ENCODE results near the gene OR10A5. TPM values are rescaled to one million over a fixed set of nuclear protein-coding genes. Genes with fewer than 3 reads are reported as not detected.
"Not testable (repeated sequence)": the region's sequence is repeated elsewhere in the genome, so short reads cannot be mapped to it uniquely, and the experiment has no call there.

Gene OR10A5
- polyA plus RNA-seq, 3 donors: not detected

DNA sequence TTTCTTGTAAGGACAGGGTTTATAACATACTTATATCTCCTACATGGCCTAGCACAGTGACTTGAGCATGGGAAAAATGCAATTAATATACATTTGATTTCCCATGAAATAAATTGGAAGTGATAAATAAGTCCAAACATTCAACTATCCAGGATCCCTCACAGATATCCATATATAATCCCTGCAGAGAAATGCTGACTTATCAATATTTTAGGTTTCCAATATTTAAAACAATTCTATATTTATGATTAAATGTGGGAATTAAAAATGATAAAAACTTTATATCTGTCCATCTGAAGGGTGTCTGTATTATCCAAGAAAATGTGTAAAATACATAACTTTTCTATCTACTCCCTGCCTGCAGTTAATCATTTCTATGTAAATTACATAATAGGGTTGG is 37.3 kb downstream of the OR10A5 start:
- Histone ChIP-seq H2AFZ (ENCODE audit: insufficient read depth, low read depth, low read length, poor library complexity, severe bottlenecking) (no peak overlapping the region), H3K9me3 (replicated peaks in 1 of 2; ENCODE audit: control insufficient read depth in 1 of 2, insufficient read depth in 1 of 2, low read length in 2 of 2) (no peaks in the 10 kb centered on the region), H3K27me3 (ENCODE audit: control insufficient read depth in 2 of 2, insufficient read depth in 2 of 2, low read length in 2 of 2) (no peaks in the 10 kb centered on the region), H3K27ac (ENCODE audit: low read depth in 1 of 2, low read length in 2 of 2) (no peak overlapping the region), H4K20me1 (ENCODE audit: insufficient read depth, low read length) (no peaks in the 10 kb centered on the region), H3K79me2 (ENCODE audit: insufficient read depth, low read length) (no peaks in the 10 kb centered on the region), H3K4me3 (replicated peaks in 1 of 3; ENCODE audit: low read depth in 2 of 3, low read length in 3 of 3) (no peak overlapping the region), H3K9ac (ENCODE audit: insufficient read depth, low read length, poor library complexity, severe bottlenecking) (no peak overlapping the region), H3K4me1 (ENCODE audit: control insufficient read depth in 1 of 2, insufficient read depth in 2 of 2, low read length in 2 of 2) (no peaks in the 10 kb centered on the region), H3K36me3 (replicated peaks in 1 of 2; ENCODE audit: control insufficient read depth in 1 of 2, insufficient read depth in 2 of 2, low read length in 2 of 2) (no peaks in the 10 kb centered on the region), H3K4me2 (replicated peaks; ENCODE audit: extremely low read depth, low read length, poor library complexity, severe bottlenecking) (no peak overlapping the region)
- H3K36me3 Mint-ChIP-seq: no peaks in the 10 kb centered on the region
- TF ChIP-seq, protein P1, sequence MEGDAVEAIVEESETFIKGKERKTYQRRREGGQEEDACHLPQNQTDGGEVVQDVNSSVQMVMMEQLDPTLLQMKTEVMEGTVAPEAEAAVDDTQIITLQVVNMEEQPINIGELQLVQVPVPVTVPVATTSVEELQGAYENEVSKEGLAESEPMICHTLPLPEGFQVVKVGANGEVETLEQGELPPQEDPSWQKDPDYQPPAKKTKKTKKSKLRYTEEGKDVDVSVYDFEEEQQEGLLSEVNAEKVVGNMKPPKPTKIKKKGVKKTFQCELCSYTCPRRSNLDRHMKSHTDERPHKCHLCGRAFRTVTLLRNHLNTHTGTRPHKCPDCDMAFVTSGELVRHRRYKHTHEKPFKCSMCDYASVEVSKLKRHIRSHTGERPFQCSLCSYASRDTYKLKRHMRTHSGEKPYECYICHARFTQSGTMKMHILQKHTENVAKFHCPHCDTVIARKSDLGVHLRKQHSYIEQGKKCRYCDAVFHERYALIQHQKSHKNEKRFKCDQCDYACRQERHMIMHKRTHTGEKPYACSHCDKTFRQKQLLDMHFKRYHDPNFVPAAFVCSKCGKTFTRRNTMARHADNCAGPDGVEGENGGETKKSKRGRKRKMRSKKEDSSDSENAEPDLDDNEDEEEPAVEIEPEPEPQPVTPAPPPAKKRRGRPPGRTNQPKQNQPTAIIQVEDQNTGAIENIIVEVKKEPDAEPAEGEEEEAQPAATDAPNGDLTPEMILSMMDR (IDR thresholded peaks at IDR 0.05): no peak
- H3K4me3 Mint-ChIP-seq: no peak overlapping the region
- H3K27ac Mint-ChIP-seq: no peak overlapping the region
- peaks cover 0 to 4% (median 2%) of the 10 kb centered on the region in 7 donors for H3K9me3 Mint-ChIP-seq
- no peak for DNase-seq
- intact Hi-C loops (cut with micrococcal nuclease): no loop called here
- H3K27me3 Mint-ChIP-seq (ENCODE audit: low read depth in 3 of 3): peaks cover 2 to 12% (median 3%) of the 10 kb centered on the region in 3 donors
- H3K4me1 Mint-ChIP-seq: no peaks in the 10 kb centered on the region

DNA sequence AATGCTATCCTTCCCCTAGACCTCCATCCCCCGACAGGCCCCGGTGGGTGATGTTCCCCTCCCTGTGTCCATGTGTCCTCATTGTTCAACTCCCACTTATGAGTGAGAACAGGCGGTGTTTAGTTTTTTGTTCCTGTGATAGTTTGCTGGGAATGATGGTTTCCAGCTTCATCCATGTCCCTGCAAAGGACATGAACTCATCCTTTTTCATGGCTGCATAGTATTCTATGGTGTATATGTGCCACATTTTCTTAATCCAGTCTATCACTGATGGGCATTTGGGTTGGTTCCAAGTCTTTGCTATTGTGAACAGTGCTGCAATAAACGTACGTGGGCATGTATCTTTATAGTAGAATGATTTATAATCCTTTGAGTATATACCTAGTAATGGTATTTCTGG is 42.2 kb downstream of the OR10A5 start:
- H3K36me3 ChIP-seq (replicated peaks in 1 of 2; ENCODE audit: control insufficient read depth in 1 of 2, insufficient read depth in 2 of 2, low read length in 2 of 2); H3K9me3 Mint-ChIP-seq; DNase-seq; H3K4me2 ChIP-seq (replicated peaks; ENCODE audit: extremely low read depth, low read length, poor library complexity, severe bottlenecking); H3K4me3 Mint-ChIP-seq; H3K4me3 ChIP-seq (replicated peaks in 1 of 3; ENCODE audit: low read depth in 2 of 3, low read length in 3 of 3); H3K36me3 Mint-ChIP-seq; H2AFZ ChIP-seq (ENCODE audit: insufficient read depth, low read depth, low read length, poor library complexity, severe bottlenecking); H3K4me1 Mint-ChIP-seq; H3K27me3 ChIP-seq (ENCODE audit: control insufficient read depth in 2 of 2, insufficient read depth in 2 of 2, low read length in 2 of 2); H3K9ac ChIP-seq (ENCODE audit: insufficient read depth, low read length, poor library complexity, severe bottlenecking); H3K27ac Mint-ChIP-seq; H3K79me2 ChIP-seq (ENCODE audit: insufficient read depth, low read length); H3K27ac ChIP-seq (ENCODE audit: low read depth in 1 of 2, low read length in 2 of 2); H4K20me1 ChIP-seq (ENCODE audit: insufficient read depth, low read length); H3K4me1 ChIP-seq (ENCODE audit: control insufficient read depth in 1 of 2, insufficient read depth in 2 of 2, low read length in 2 of 2); H3K9me3 ChIP-seq (replicated peaks in 1 of 2; ENCODE audit: control insufficient read depth in 1 of 2, insufficient read depth in 1 of 2, low read length in 2 of 2); intact Hi-C loops (cut with micrococcal nuclease): not testable (repeated sequence)
- H3K27me3 Mint-ChIP-seq (ENCODE audit: low read depth in 3 of 3): peaks cover 2 to 10% (median 3%) of the 10 kb centered on the region in 3 donors
- WGBS (ENCODE audit: insufficient coverage): no CpG with 5 or more reads among the region's 5 CpGs
